ENCODE measurements around the gene CSF2RB.

Gene CSF2RB

DNA sequence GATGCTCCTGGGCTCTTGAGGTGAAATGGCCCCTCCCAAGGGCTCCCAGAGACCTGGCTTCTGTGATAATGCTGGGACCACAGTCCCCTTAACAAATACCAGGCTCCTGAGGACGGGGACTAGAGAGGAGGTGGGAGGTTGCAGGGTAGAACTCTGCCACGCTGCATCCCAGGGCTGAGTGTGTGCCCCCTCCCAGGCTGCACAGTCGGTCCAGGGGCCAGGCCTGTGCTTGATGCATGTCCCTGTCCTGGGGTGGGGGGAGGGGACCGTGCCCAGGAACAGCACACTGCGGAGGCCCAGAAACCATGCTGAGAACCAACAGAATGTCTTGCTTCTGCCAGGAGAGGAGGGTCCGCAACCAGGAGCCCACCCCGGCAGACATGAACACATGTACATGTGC is 9.3 kb downstream of the CSF2RB start:
- no peak for DNase-seq

GRCh38 chr22:36923131-36923788 is 9.8 kb downstream of the CSF2RB start:
- DNase-seq = no peak

DNA sequence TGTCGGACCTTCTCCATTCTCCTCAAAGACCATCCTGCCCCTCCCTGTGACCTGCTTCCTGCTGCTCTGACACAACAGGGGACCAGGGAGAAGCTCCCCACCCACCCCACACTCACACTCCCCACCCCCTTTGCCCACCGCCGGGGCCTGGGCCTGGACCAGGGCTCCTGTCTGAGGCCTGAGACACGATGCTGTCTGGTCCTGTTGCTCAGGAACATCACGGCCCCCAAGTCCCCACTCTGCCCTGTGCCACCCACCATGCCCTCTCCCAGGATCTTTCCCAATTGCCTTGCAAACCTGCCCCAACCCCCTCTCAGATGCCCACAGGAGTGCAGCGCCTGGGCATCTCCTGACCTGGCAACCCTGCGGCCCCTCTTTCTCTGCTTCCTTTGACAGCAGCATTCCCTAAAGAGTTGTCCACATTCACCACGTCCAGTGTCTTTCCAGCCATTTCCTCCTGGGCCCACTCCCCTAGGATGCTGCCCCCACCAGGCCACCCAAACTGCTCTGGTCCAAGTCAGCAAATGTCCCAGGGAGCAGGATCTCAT is 10.8 kb downstream of the CSF2RB start:
- DNase-seq = no peak

DNA sequence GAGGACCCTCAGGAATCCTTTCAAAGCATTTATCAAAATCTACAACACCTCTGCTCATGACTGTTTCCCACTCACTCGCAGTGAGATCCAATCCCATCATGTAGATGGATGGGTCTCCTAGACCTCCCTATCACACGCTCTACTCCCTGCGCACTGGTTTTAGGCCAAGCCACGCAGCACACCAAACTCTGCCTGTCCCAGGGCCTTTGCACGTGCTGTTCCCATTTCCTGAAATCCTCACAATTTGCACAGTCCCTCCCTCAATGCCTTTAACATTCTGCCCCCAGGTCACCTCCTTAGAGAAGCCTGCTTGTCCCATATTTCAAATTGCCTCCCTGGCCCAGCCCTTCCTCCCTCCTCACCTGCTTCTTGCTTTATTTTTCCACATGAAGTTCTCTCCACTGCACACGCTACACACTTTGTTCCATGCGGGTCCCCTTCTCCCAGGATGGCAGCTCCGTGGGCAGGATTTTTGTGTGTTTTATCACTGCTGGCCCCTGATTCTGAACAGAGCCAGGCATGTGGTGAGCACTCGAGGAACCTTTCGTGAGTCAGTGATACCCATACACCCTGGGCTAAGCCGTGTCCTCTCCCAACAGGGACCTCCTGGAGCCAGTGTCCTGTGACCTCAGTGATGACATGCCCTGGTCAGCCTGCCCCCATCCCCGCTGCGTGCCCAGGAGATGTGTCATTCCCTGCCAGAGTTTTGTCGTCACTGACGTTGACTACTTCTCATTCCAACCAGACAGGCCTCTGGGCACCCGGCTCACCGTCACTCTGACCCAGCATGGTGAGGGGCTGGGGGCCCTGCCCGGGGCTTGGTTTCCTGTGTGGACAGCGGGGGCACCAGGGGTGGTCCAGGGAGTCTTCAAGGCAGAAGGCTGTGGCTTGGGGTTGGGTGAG is 12.2 kb downstream of the CSF2RB start:
- DNase-seq = peak; percentile 13

DNA sequence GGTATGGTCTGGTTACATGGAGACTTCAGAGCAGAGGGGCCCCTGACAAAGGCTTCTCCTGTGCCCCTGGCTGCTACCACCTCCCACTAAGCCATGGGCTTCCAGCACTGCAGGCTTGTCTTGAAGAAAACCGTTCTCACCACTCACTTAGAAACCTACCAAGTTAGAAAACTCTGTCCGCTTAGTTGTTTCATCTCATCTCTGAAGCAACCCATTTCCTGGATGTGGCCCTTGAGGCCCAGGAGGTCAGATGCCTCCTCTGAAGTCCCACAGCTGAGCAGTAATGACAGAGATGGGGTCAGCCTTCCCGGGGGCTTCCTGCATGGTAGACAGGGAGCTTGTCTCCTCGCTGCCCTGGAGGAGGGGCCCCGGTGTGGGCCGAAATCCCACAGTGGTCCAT is 12.9 kb downstream of the CSF2RB start:
- peak; percentile 61 for DNase-seq

DNA sequence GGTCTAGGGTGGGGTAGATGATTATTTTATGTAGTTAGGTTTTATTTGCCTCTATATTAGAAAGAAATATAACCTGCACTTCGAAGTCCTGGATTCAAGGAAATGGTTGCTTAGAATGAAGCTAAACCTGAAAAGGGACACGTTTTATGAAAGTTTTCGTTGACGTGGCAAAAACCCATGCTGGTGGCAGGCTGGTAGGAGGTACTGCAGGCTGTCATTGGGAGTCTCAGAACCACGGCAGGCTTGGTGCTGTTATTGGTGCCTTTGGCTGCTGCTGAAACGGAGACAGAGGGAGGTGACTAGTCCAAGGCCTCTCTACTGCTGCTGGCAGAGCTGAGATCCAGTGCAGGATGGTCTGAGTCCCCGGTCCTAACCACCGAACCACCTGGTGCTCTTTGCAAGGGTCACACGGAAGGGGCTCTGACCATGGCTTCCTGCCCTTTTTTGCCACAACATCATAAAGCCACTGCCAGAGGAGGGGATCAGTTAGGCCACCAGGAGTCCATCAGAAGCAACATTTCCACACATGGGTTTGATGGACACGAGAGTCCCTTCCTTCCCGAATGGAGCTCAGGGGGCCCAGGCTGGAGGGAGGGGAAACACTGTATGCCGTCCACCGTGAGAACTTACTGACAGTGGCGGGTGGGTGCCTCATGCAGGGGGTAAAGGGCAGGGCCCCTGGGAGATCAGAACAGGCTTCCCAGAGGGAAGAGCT is 13.4 kb downstream of the CSF2RB start:
- DNase-seq = peak; percentile 16

DNA sequence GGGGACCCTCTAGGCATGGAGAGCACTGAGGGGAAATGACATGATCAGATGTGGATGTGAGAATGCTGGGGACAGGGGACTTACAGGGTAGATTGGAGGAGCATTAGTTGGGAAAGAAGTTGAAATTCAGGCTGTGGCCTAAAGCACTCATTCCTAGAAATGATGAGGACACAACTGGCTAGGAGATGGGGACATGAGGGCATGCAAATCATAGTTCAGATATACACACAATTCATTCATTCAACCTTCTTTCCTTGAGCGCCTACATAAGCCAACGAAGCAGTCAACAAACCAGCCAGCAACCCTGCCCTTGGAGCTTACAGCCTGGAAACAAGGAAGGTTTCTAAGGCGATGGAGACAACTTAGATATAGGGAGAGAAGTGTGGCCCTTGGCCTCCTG is 14.2 kb downstream of the CSF2RB start:
- no peak for DNase-seq

- DNase-seq = no peak
Observed at GRCh38 chr22:36928196-36928595, 14.8 kb downstream of the CSF2RB start.

DNA sequence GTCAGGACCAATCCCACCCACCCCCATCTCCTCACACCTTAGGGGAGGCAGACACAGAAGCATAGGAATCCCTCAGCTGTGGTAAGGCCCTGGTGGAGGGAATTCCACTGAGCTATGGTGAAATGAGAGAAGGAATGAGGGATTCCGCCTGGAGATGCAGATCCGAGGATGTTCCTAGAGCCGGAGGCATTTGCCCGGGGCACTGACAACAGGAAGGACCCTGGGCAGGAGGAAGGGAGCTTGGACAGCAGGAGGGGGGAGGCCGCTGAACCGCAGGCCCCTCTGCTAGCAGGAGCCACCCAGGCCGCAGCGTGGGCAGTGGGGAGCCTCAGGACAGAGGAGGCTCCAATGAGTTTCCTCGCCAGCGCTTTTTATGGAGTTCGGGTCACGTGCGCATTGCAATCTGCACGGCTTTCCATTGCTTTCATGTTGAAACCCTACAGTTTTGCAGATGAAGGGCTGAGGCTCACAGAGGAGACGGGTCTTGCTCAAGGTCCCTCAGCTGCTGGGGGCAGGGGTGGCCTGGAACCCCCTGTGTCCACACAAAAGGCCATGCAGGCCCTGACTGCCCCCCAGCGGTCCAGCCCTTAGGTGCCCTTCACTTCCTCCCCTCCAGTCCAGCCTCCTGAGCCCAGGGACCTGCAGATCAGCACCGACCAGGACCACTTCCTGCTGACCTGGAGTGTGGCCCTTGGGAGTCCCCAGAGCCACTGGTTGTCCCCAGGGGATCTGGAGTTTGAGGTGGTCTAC is 15.5 kb downstream of the CSF2RB start:
- DNase-seq = no peak

DNA sequence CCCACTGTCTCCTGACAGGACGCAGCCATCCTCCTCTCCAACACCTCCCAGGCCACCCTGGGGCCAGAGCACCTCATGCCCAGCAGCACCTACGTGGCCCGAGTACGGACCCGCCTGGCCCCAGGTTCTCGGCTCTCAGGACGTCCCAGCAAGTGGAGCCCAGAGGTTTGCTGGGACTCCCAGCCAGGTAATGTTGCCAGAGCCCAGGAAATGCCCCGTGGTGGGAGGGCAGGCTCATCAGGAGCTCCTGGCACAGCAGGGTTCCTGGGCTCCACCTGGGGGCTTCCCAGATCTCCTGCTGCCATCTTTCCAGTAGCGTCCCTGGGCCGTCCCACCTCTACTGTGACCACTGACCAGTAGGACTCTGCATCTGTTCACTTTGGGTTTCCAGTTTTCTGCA is 16.2 kb downstream of the CSF2RB start:
- DNase-seq = no peak

GRCh38 chr22:36930041-36930935 is 16.9 kb downstream of the CSF2RB start:
- DNase-seq = no peak

- no peak for DNase-seq
Observed at GRCh38 chr22:36931446-36931845, 18.0 kb downstream of the CSF2RB start.

- DNase-seq = no peak
Observed at GRCh38 chr22:36933629-36934417, 20.4 kb downstream of the CSF2RB start.

DNA sequence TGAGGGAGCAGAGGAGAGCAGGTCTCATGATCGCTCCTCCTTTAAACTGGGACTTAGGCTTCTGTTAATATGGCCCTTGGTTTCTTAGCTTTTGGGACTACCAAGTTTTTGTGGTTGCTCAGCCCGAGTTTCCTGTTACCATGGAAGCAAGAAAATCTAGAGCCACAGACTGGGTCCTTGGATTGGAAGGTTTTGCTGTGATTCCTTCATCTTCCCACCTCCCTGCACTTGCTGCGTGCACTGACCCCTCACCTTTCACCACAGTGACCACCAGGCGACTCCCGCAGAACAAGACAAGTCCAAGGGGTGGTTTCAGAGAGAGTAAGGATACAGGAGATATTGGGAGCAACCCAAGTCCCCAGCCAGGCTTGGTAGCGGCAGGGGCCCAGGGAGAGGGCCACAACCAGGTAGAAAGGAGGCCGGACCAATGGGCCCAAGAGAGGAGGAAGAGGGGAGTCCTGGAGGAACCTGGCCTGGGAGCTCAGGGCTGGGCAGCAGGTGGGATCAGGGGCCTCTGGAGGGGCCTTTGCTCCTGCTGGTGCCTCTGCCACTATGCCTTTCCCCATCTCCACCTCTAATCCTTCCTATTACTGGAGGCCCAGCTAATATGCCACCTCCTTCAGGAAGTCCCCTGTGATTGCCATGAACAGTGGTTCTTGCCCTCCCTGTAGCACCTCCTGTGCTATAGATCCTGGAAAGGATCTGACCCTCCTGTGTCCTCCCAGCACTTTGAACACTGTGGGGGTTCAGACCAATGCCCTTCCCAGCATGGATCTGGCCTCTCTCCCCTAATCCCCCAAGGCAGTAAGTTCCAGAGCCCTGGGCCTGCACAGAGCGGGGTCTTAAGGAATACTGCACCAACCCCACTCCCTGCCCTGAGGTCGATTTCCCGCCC is 21.2 kb downstream of the CSF2RB start:
- DNase-seq = no peak

- DNase-seq = no peak
Observed at GRCh38 chr22:36935313-36935610, 21.8 kb downstream of the CSF2RB start.

GRCh38 chr22:36935694-36936093 is 22.3 kb downstream of the CSF2RB start:
- no peak for DNase-seq

- no peak for DNase-seq
Observed at GRCh38 chr22:36936362-36937116, 23.1 kb downstream of the CSF2RB start.

- DNase-seq = no peak
Observed at GRCh38 chr22:36937319-36938027, 24.0 kb downstream of the CSF2RB start.
